IMR-90 (cell line): ENCODE results near the gene LRRC40. TPM values are rescaled to one million over a fixed set of nuclear protein-coding genes. Genes with fewer than 3 reads are reported as not detected.

Experiments
- ATAC-seq: fragments of 200-7000 bp; cut with Tn5 transposase; 2 replicates; pipeline ENCODE4 v1.9.1; 2020; ENCODE audit warnings: low read depth, mild to moderate bottlenecking, moderate library complexity
- BruUV-seq: library from RNA; stranded (reverse); fragments of 400-500 nt; replicated peaks from 2 replicates; lab custom pipeline; 2021; lab: Mats Ljungman, UMichigan
- CTCF ChIA-PET: fragments of 300-600 bp; formaldehyde crosslinking; extraction: SDS; loops from one replicate; lab custom pipeline; 2021; ENCODE audit warnings: antibody characterized with exemption; lab: Yijun Ruan, JAX
- POLR2A ChIA-PET: fragments of 300-600 bp; sonication (Branson Sonifier 250); formaldehyde crosslinking; loops from one replicate; lab custom pipeline; 2022; ENCODE audit warnings: antibody characterized with exemption; ENCODE audit not compliant: unreplicated experiment; lab: Charles Lee
- DNase-seq: peaks from one replicate; pipeline ENCODE4 v3.0.0; 2013
- H2AFZ ChIP-seq: replicated peaks from 2 replicates; pipeline ENCODE3; 2013; ENCODE audit warnings: low read length, mild to moderate bottlenecking; ENCODE audit not compliant: poor library complexity
- H2AK5ac ChIP-seq: 2 replicates; pipeline ENCODE4 v1.6.1; 2013; ENCODE audit warnings: low read depth, low read length, inconsistent platforms
- H2AK9ac ChIP-seq: replicated peaks from 2 replicates; pipeline ENCODE3; 2013; ENCODE audit warnings: mild to moderate bottlenecking, low read depth, low read length, moderate library complexity; ENCODE audit not compliant: poor library complexity
- H2BK120ac ChIP-seq: 2 replicates; pipeline ENCODE4 v1.6.1; 2013; ENCODE audit warnings: low read depth, low read length, inconsistent platforms
- H2BK15ac ChIP-seq: 3 replicates; pipeline ENCODE4 v1.6.1; 2013; ENCODE audit warnings: low read depth, low read length, inconsistent platforms
- H2BK20ac ChIP-seq: 2 replicates; pipeline ENCODE4 v1.6.1; 2013; ENCODE audit warnings: low read depth, mild to moderate bottlenecking, inconsistent platforms, low read length, moderate library complexity
- H2BK5ac ChIP-seq: 2 replicates; pipeline ENCODE4 v1.6.1; 2013; ENCODE audit warnings: mild to moderate bottlenecking, low read depth, low read length, inconsistent platforms; ENCODE audit not compliant: poor library complexity, severe bottlenecking
- H3K14ac ChIP-seq: replicated peaks from 2 replicates; pipeline ENCODE4 v1.6.1; 2013; ENCODE audit warnings: low read depth, low read length, inconsistent platforms
- H3K18ac ChIP-seq: 2 replicates; pipeline ENCODE4 v1.6.1; 2013; ENCODE audit warnings: low read depth, low read length, control low read depth
- H3K23ac ChIP-seq: 2 replicates; pipeline ENCODE4 v1.6.1; 2013; ENCODE audit warnings: low read depth, low read length, inconsistent platforms
- H3K27ac ChIP-seq: 2 replicates; pipeline ENCODE4 v1.5.1; 2013; ENCODE audit warnings: mild to moderate bottlenecking, control low read depth, low read length; ENCODE audit not compliant: insufficient read depth
- H3K27me3 ChIP-seq: 2 replicates; pipeline ENCODE4 v1.6.1; 2013; ENCODE audit warnings: low read length; ENCODE audit not compliant: control insufficient read depth, insufficient read depth
- H3K36me3 ChIP-seq: 2 replicates; pipeline ENCODE4 v1.6.1; 2013; ENCODE audit warnings: low read length, mixed read lengths; ENCODE audit not compliant: control insufficient read depth, insufficient read depth
- H3K4ac ChIP-seq: 2 replicates; pipeline ENCODE4 v1.6.1; 2013; ENCODE audit warnings: low read depth, low read length, inconsistent platforms
- H3K4me1 ChIP-seq: 2 replicates; pipeline ENCODE4 v1.6.1; 2013; ENCODE audit warnings: low read length, mixed read lengths; ENCODE audit not compliant: control insufficient read depth, insufficient read depth
- H3K4me2 ChIP-seq: 2 replicates; pipeline ENCODE4 v1.6.1; 2013; ENCODE audit warnings: low read depth, mild to moderate bottlenecking, control low read depth, low read length, moderate library complexity
- H3K4me3 ChIP-seq: 2 replicates; pipeline ENCODE4 v1.5.1; 2013; ENCODE audit warnings: low read depth, mild to moderate bottlenecking, control low read depth, low read length, moderate library complexity; ENCODE audit not compliant: insufficient read depth
- H3K56ac ChIP-seq: 2 replicates; pipeline ENCODE4 v1.6.1; 2013; ENCODE audit warnings: low read length, inconsistent platforms; ENCODE audit not compliant: insufficient read depth; ENCODE audit errors: extremely low read depth
- H3K79me1 ChIP-seq, 2 experiments: 2 replicates each; pipeline ENCODE4 v1.6.1; 2013; ENCODE audit warnings: low read length in 2 of 2, inconsistent platforms in 1 of 2, low read depth in 1 of 2
- H3K9ac ChIP-seq: 2 replicates; pipeline ENCODE4 v1.6.1; 2013; ENCODE audit warnings: low read depth, low read length, control low read depth
- H3K9me1 ChIP-seq: 2 replicates; pipeline ENCODE4 v1.6.1; 2013; ENCODE audit warnings: low read length, inconsistent platforms; ENCODE audit not compliant: insufficient read depth
- H3K9me3 ChIP-seq: 2 replicates; pipeline ENCODE4 v1.6.1; 2013; ENCODE audit warnings: low read length; ENCODE audit not compliant: control insufficient read depth, insufficient read depth
- H4K20me1 ChIP-seq: 2 replicates; pipeline ENCODE4 v1.6.1; 2013; ENCODE audit warnings: low read length, inconsistent platforms; ENCODE audit not compliant: insufficient read depth
- H4K5ac ChIP-seq: 2 replicates; pipeline ENCODE4 v1.6.1; 2013; ENCODE audit warnings: mild to moderate bottlenecking, low read depth, low read length, control low read depth
- H4K8ac ChIP-seq, 2 experiments: 2 replicates each; pipeline ENCODE4 v1.6.1; 2013; ENCODE audit warnings: low read depth in 2 of 2, low read length in 2 of 2, control low read depth in 1 of 2, inconsistent platforms in 1 of 2
- H4K91ac ChIP-seq: 2 replicates; pipeline ENCODE4 v1.6.1; 2013; ENCODE audit warnings: low read depth, low read length, inconsistent platforms; ENCODE audit not compliant: insufficient read depth
- BHLHE40 ChIP-seq: fragments of 150-350 bp; IDR thresholded peaks from 2 replicates; pipeline ENCODE4 v1.6.1; 2016; ENCODE audit warnings: mild to moderate bottlenecking, low read depth, low read length
- CHD1 ChIP-seq: IDR thresholded peaks from 2 replicates; pipeline ENCODE4 v1.6.1; 2012; ENCODE audit warnings: low read depth, low read length, improper control_type of control experiment
- MXI1 ChIP-seq: IDR thresholded peaks from 2 replicates; pipeline ENCODE4 v1.6.1; 2012; ENCODE audit warnings: low read depth, mild to moderate bottlenecking, low read length, moderate library complexity, borderline replicate concordance
- NFE2L2 ChIP-seq: fragments of 150-350 bp; IDR thresholded peaks from 2 replicates; pipeline ENCODE4 v1.6.1; 2016; ENCODE audit warnings: low read depth, mild to moderate bottlenecking, low read length
- RAD21 ChIP-seq: IDR thresholded peaks from 2 replicates; pipeline ENCODE4 v1.6.1; 2012; ENCODE audit warnings: low read length, improper control_type of control experiment
- WGBS, 2 experiments: methylation state at CpG; one replicate each; pipeline versions ENCODE4 v1.1.5 to v1.1.7; 2013; ENCODE audit warnings: missing lambda C conversion rate in 2 of 2; ENCODE audit not compliant: insufficient read length in 1 of 2; ENCODE audit errors: extremely low coverage in 2 of 2; 5-methylcytosine and 5-hydroxymethylcytosine counted together
- dilution Hi-C: fragments of 300-500 bp; cut with HindIII; formaldehyde crosslinking; loops from one replicate; pipeline ENCODE4 v1.14.3; 2018; ENCODE audit warnings: low sequenced_read_pairs; ENCODE audit not compliant: unreplicated experiment
- in situ Hi-C: fragments of 300-500 bp; cut with MboI; formaldehyde crosslinking; loops from 3 replicates; pipeline ENCODE4 v1.14.3; 2019; ENCODE audit warnings: low sequenced_read_pairs, inconsistent platforms, mixed read lengths
- intact Hi-C: fragments of 100-400 bp; cut with micrococcal nuclease; formaldehyde crosslinking; loops from 2 replicates; pipeline ENCODE4 v1.10.0; 2022
- polyA plus RNA-seq, 3 experiments: library from polyadenylated mRNA; depleted of rRNA; stranded (reverse); fragments of >200 nt; gene quantifications; 2 replicates each; pipeline ENCODE4 v1.2.3, GENCODE V29; 2012; ENCODE audit warnings: low replicate concordance in 1 of 3
- total RNA-seq: library from RNA; depleted of rRNA; stranded (reverse); fragments of >200 nt; gene quantifications from 2 replicates; pipeline ENCODE4 v1.2.3, GENCODE V29; 2012

LRRC40 gene
- total and polyA plus RNA-seq, 2 of the 4 experiments (the other 2 are of a cell fraction), result 11.1 to 17.4 TPM

- ChIA-PET CTCF (no interaction called here), POLR2A (no interaction called here)
- no peak overlapping the region for H3K14ac ChIP-seq
- no peak overlapping the region for H4K5ac ChIP-seq
- H2BK15ac ChIP-seq, result no peak overlapping the region
- no peak overlapping the region for H2BK20ac ChIP-seq
- no peak overlapping the region for H3K9ac ChIP-seq
- no peak overlapping the region for H2BK5ac ChIP-seq
- intact Hi-C loops, result no loop called here
- H2AK5ac ChIP-seq, result no peak overlapping the region
- no peaks in the 10 kb centered on the region for H3K9me3 ChIP-seq
- H4K20me1 ChIP-seq, result no peaks in the 10 kb centered on the region
- H3K36me3 ChIP-seq, result no peaks in the 10 kb centered on the region; the same call in 1 of the 2 replicates
- no peak for TF ChIP-seq CHD1
- TF ChIP-seq NFE2L2, result no peak
- no peak for TF ChIP-seq BHLHE40
- no peak for TF ChIP-seq MXI1
- no peak for TF ChIP-seq RAD21
- no TSS peak for BruUV-seq
- no peak overlapping the region for H3K4ac ChIP-seq
- H3K56ac ChIP-seq, result no peak overlapping the region
- H3K9me1 ChIP-seq, result no peaks in the 10 kb centered on the region; the same call in 1 of the 2 replicates
- no peak overlapping the region for H4K8ac ChIP-seq
- H4K91ac ChIP-seq, result no peak overlapping the region
- no peak overlapping the region for H2AFZ ChIP-seq
- H3K23ac ChIP-seq, result no peak overlapping the region
- H3K4me2 ChIP-seq, result no peak overlapping the region
- H2BK120ac ChIP-seq, result no peak overlapping the region
- no peak for DNase-seq
- in situ Hi-C loops, result no loop called here
- dilution Hi-C loops, result no loop called here
- peaks cover 16 to 25% of the 10 kb centered on the region in 2 experiments; a peak in 3 of 4 replicates for H3K79me1 ChIP-seq
- H3K27ac ChIP-seq, result no peak overlapping the region
- no peaks in the 10 kb centered on the region for H3K4me1 ChIP-seq
- no CpG with 5 or more reads among the region's 4 CpGs for WGBS, 2 experiments
- H3K27me3 ChIP-seq, result no peaks in the 10 kb centered on the region
- no peak overlapping the region for H3K4me3 ChIP-seq
- no peak overlapping the region for H3K18ac ChIP-seq
- H2AK9ac ChIP-seq, result no peak overlapping the region
- ATAC-seq, result no peak
These were observed 10.0 kb downstream of the LRRC40 start for GRCh38 chr1:70195342-70195741.
